HG03175 (cell line): Measurements from ENCODE around the gene AKR1D1.
"Not testable (repeated sequence)": the region's sequence is repeated elsewhere in the genome, so short reads cannot be mapped to it uniquely, and the experiment has no call there.

Source experiments
- ATAC-seq: cut with Tn5 transposase; IDR thresholded peaks from one replicate; pipeline ENCODE4 v1.9.1; 2021; ENCODE audit warnings: mild to moderate bottlenecking, moderate library complexity; ENCODE audit not compliant: unreplicated experiment

The AKR1D1 gene

DNA sequence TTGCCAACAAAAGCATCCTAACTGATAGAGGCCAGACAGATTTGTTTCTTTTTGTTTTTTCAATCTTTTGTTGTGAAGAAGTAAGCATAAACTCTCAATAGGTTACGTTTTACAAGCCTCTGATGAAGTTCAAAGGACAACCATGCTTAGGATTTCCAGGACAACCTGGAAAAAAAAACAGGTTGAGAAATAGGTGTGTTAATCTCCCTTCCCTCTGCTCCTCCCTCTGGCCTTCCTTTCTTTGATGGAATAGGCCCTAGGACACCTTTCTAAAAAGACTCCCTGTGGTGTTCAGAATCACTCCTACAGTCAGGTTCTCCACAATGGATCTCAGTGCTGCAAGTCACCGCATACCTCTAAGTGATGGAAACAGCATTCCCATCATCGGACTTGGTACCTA, at the start of gene AKR1D1:
Gene AKR1D1, plus strand, starts transcription at position 264 of the 400 bp plus-strand sequence. Its CDS starts 60 bp downstream, at position 324.
- ATAC-seq = no peak

GRCh38 chr7:138027100-138027499, 49.2 kb upstream of the AKR1D1 start:
- ATAC-seq = no peak

GRCh38 chr7:138029126-138029525, 47.1 kb upstream of the AKR1D1 start:
- ATAC-seq = no peak

GRCh38 chr7:138029941-138030340, 46.3 kb upstream of the AKR1D1 start:
- ATAC-seq = no peak

DNA sequence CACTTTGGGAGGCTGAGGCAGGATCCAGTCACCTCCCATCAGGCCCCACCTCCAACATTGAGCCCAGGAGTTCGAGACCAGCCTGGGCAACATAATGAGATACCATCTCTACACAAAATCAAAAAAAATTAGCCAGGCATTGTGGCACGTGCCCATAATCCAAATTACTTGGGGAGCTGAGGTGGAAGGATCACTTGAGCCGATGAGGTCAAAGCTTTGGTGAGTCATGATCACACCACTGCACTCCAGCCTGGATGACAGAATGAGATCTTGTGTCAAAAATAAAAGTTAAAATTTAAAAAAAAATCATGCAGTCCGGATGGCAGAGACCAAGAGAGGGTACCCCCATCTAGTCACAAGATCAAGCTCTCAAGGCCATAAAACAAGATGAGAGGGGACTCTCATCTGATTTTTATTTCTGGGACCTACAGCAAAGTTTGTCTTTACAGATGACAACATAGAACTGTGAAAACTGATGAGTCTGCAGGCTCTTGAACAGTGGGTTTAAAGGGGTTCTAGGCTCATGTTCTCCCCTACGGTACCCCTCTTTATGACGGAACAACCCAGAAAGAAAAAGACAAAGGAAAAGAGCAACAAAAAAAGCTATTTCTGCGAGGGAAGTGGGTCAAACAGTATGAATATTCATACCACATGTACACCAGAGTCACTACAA, 45.4 kb upstream of the AKR1D1 start:
- no peak for ATAC-seq

DNA sequence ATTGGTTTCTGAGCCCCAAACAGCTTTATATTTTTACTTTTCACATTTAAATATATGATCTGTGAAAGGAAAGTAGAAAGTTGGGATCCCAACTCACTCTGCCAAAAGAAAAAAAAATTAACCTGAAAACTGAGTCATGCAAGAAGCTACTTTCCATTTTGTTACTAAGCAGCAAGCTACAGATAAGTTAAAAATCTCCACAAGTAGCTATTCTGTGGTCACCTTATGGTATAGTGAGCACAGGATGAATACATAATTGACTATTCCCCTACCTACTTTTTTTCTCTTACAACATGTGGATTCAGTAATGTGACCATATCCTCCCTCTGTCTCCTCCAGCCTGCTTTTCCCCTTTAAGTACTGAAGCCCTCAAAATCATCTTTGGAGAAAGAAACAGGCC, 44.1 kb upstream of the AKR1D1 start:
- ATAC-seq = peak; percentile 71

GRCh38 chr7:138032770-138033169, 43.5 kb upstream of the AKR1D1 start:
- ATAC-seq = no peak

DNA sequence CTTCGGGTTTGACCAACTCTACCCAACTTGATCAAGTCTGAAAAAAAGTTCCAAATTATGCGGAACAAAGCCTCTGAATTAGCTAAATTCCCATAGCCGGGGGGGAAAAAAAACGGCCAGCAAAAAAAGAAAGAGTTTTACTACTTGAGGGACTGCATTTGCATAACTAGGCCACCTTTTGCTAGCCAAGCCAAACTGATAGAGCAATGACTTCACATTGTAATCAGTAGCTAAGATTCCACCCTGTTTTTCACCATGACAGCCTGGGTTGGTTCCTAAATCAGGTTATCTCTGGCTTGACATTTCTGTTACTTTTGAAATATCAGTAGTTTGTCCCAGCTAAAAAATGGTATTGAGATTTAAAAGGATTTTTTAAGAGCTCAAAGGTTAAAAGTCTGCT, 43.0 kb upstream of the AKR1D1 start:
- ATAC-seq = no peak

GRCh38 chr7:138036135-138036534, 40.1 kb upstream of the AKR1D1 start:
- no peak for ATAC-seq

DNA sequence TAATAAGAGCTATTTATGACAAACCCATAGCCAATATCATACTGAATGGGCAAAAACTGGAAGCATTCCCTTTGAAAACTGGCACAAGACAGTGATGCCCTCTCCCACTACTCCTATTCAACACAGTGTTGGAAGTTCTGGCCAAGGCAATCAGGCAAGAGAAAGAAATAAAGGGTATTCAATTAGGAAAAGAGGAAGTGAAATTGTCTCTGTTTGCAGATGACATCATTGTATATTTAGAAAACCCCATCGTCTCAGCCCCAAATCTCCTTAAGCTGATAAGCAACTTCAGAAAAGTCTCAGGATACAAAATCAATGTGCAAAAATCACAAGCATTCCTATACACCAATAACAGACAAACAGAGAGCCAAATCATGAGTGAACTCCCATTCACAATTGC, 36.2 kb upstream of the AKR1D1 start:
- ATAC-seq = not testable (repeated sequence)

GRCh38 chr7:138044897-138045296, 31.4 kb upstream of the AKR1D1 start:
- no peak for ATAC-seq

GRCh38 chr7:138047907-138048306, 28.4 kb upstream of the AKR1D1 start:
- no peak for ATAC-seq

- no peak for ATAC-seq
Measured at GRCh38 chr7:138049505-138050116, 26.6 kb upstream of the AKR1D1 start.

DNA sequence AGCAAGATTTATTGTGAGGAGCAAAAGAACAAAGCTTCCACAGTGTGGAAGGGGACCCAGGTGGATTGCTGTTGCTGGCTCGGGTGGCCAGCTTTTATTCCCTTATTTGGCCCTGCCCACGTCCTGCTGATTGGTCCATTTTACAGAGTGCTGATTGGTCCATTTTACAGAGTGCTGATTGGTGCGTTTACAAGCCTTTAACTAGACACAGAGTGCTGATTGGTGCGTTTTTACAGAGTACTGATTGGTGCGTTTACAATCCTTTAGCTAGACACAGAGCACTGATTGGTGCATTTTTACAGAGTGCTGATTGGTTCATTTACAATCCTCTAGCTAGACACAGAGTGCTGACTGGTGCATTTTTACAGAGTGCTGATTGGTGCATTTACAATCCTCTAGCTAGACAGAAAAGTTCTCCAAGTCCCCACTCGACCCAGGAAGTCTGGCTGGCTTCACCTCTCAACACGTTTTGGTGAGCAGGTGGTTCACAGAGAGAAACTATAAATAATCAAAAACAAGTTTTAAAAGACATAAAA, 24.5 kb upstream of the AKR1D1 start:
- not testable (repeated sequence) for ATAC-seq

GRCh38 chr7:138052696-138053095, 23.6 kb upstream of the AKR1D1 start:
- ATAC-seq = no peak

DNA sequence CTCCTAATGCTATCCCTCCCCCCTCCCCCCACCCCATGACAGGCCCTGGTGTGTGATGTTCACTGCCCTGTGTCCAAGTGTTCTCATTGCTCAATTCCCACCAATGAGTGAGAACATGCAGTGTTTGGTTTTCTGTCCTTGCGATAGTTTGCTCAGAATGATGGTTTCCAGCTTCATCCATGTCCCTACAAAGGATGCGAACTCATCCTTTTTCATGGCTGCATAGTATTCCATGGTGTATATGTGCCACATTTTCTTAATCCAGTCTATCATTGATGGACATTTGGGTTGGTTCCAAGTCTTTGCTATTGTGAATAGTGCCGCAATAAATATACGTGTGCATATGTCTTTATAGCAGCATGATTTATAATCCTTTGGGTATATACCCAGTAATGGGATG, 20.6 kb upstream of the AKR1D1 start:
- ATAC-seq = not testable (repeated sequence)

GRCh38 chr7:138063400-138063799, 12.9 kb upstream of the AKR1D1 start:
- no peak for ATAC-seq

GRCh38 chr7:138064856-138065357, 11.4 kb upstream of the AKR1D1 start:
- no peak for ATAC-seq

DNA sequence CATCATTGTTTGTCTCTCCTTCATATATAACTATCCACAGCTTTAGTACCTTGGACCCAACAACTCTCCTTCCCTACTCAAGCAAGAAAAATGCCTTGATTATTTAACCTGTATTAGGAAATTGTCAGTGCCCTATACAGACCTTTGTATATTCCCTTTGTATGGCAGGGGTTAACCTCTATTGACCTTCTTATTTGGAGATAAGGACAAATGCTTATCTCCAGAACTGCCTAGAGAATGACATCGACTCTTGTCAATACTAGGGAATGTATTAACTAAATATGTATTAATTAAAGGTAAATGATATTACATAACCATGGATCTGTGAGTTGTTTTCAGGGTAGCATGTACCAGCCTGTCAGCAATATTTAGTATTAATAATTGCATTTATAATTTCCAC, 10.4 kb upstream of the AKR1D1 start:
- ATAC-seq = no peak

- peak; percentile 73 for ATAC-seq
Measured at GRCh38 chr7:138066954-138067394, 9.3 kb upstream of the AKR1D1 start.

DNA sequence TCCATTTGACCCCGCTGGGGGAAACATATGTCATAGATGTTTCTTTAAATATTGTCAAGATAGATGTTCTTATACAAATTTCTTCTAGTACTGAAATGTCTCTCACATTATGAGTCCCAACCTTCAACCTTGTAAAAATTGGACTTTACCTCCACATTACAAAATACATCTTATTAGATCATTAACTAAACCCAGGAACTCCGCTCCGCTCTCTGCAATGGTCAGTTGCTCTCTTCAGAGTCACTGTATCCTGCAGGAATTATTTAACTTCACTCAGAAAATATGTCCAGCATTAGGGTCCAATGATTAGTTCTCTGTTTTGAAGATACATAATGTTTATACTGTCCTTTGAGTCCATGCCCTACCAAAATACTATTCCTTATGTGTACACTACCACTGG, 8.5 kb upstream of the AKR1D1 start:
- no peak for ATAC-seq

DNA sequence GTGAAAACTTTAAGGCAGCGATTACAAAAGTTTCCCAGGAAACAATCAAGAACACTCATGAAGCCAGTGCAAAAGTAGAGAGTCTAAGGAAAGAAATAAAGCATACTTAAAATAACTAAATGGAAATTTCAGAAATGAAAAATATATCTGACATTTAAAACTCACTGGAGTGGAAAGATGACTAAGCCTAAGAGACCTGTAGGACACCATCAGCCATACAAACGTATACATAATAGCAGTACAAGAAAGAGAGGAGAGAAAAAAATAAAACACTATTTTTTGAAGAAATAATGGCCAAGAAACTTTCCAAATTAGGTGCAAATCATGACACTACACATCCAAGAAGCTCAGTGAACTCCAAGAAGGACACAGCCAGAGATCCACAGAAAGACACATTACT, 5.4 kb upstream of the AKR1D1 start:
- ATAC-seq = no peak
